HEK293 (cell line): ENCODE results near the gene TBCC.

Experiments
- BCL11A ChIP-seq: fragments of 450-650 bp; formaldehyde crosslinking; IDR thresholded peaks from 2 replicates; pipeline ENCODE4 v1.5.1; 2016; ENCODE audit warnings: low read depth, missing biosample characterization, missing genetic modification characterization
- GLIS2 ChIP-seq: fragments of 450-650 bp; formaldehyde crosslinking; IDR thresholded peaks from 2 replicates; pipeline ENCODE4 v1.5.1; 2016; ENCODE audit warnings: missing biosample characterization, missing genetic modification characterization
- IKZF3 ChIP-seq: fragments of 450-650 bp; IDR thresholded peaks from 2 replicates; pipeline ENCODE4 v1.5.0; 2018; ENCODE audit warnings: missing biosample characterization, mild to moderate bottlenecking, missing genetic modification characterization, moderate library complexity
- KLF9 ChIP-seq: fragments of 450-650 bp; formaldehyde crosslinking; IDR thresholded peaks from 2 replicates; pipeline ENCODE4 v1.5.1; 2016; ENCODE audit warnings: missing biosample characterization, missing genetic modification characterization, low read depth
- OSR2 ChIP-seq: fragments of 450-650 bp; formaldehyde crosslinking; IDR thresholded peaks from 2 replicates; pipeline ENCODE4 v1.5.1; 2016; ENCODE audit warnings: missing biosample characterization, missing genetic modification characterization
- SCRT1 ChIP-seq: fragments of 450-650 bp; formaldehyde crosslinking; IDR thresholded peaks from 2 replicates; pipeline ENCODE4 v1.5.1; 2016; ENCODE audit warnings: missing biosample characterization, missing genetic modification characterization, borderline replicate concordance
- ZFHX2 ChIP-seq: fragments of 450-650 bp; formaldehyde crosslinking; conservative IDR thresholded peaks from 2 replicates; pipeline ENCODE4 v1.5.1; 2016; ENCODE audit warnings: missing biosample characterization, missing genetic modification characterization
- ZFP3 ChIP-seq: fragments of 450-650 bp; formaldehyde crosslinking; IDR thresholded peaks from 2 replicates; pipeline ENCODE4 v1.5.1; 2016; ENCODE audit warnings: low read depth, missing biosample characterization, missing genetic modification characterization
- ZNF10 ChIP-seq: fragments of 450-650 bp; formaldehyde crosslinking; IDR thresholded peaks from 2 replicates; pipeline ENCODE4 v1.5.1; 2017; ENCODE audit warnings: missing biosample characterization, missing genetic modification characterization
- ZNF133 ChIP-seq: fragments of 450-650 bp; formaldehyde crosslinking; IDR thresholded peaks from 2 replicates; pipeline ENCODE4 v1.5.1; 2016; ENCODE audit warnings: missing biosample characterization, missing genetic modification characterization
- ZNF148 ChIP-seq: fragments of 450-650 bp; formaldehyde crosslinking; IDR thresholded peaks from 2 replicates; pipeline ENCODE4 v1.5.0; 2017; ENCODE audit warnings: missing biosample characterization, missing genetic modification characterization, borderline replicate concordance
- ZNF175 ChIP-seq: fragments of 450-650 bp; formaldehyde crosslinking; IDR thresholded peaks from 2 replicates; pipeline ENCODE4 v1.5.1; 2016; ENCODE audit warnings: missing biosample characterization, missing genetic modification characterization
- ZNF23 ChIP-seq: fragments of 450-650 bp; formaldehyde crosslinking; IDR thresholded peaks from 2 replicates; pipeline ENCODE4 v1.5.1; 2016; ENCODE audit warnings: missing biosample characterization, missing genetic modification characterization, borderline replicate concordance
- ZNF302 ChIP-seq: fragments of 450-650 bp; formaldehyde crosslinking; IDR thresholded peaks from 2 replicates; pipeline ENCODE4 v1.5.1; 2016; ENCODE audit warnings: missing biosample characterization, missing genetic modification characterization, low read depth
- ZNF626 ChIP-seq: fragments of 450-650 bp; sonication (Bioruptor Pico); formaldehyde crosslinking; IDR thresholded peaks from 2 replicates; pipeline ENCODE4 v1.5.1; 2018; ENCODE audit warnings: missing biosample characterization, missing genetic modification characterization, inconsistent platforms
- ZNF664 ChIP-seq: fragments of 450-650 bp; formaldehyde crosslinking; IDR thresholded peaks from 2 replicates; pipeline ENCODE4 v1.5.1; 2016; ENCODE audit warnings: missing biosample characterization, missing genetic modification characterization
- ZNF670 ChIP-seq: fragments of 450-650 bp; formaldehyde crosslinking; IDR thresholded peaks from 2 replicates; pipeline ENCODE4 v1.5.1; 2016; ENCODE audit warnings: missing biosample characterization, missing genetic modification characterization, low read depth
- ZNF707 ChIP-seq: fragments of 450-650 bp; formaldehyde crosslinking; IDR thresholded peaks from 2 replicates; pipeline ENCODE4 v1.5.1; 2016; ENCODE audit warnings: missing biosample characterization, missing genetic modification characterization
- ZNF768 ChIP-seq: fragments of 450-650 bp; formaldehyde crosslinking; IDR thresholded peaks from 2 replicates; pipeline ENCODE4 v1.5.1; 2018; ENCODE audit warnings: missing biosample characterization, mild to moderate bottlenecking, missing genetic modification characterization
- ZSCAN16 ChIP-seq: fragments of 450-650 bp; formaldehyde crosslinking; IDR thresholded peaks from 2 replicates; pipeline ENCODE4 v1.5.1; 2016; ENCODE audit warnings: missing biosample characterization, missing genetic modification characterization
- ZSCAN5A ChIP-seq: fragments of 450-650 bp; formaldehyde crosslinking; IDR thresholded peaks from 2 replicates; pipeline ENCODE4 v1.5.1; 2016; ENCODE audit warnings: missing biosample characterization, missing genetic modification characterization
- TF ChIP-seq, protein P1 (sequence below): fragments of 450-650 bp; formaldehyde crosslinking; IDR thresholded peaks from 2 replicates; pipeline ENCODE4 v1.5.1; 2016; ENCODE audit warnings: missing biosample characterization, missing genetic modification characterization
- TF ChIP-seq, protein P2 (sequence below): fragments of 450-650 bp; formaldehyde crosslinking; optimal IDR thresholded peaks from 2 replicates; pipeline ENCODE3; 2016; ENCODE audit warnings: missing biosample characterization, mild to moderate bottlenecking, missing genetic modification characterization
- TF ChIP-seq, protein P3 (sequence below): fragments of 450-650 bp; formaldehyde crosslinking; IDR thresholded peaks from 2 replicates; pipeline ENCODE4 v1.5.1; 2016; ENCODE audit warnings: missing biosample characterization, missing genetic modification characterization, borderline replicate concordance
- TF ChIP-seq, protein P4 (sequence below): fragments of 450-650 bp; formaldehyde crosslinking; IDR thresholded peaks from 2 replicates; pipeline ENCODE4 v1.5.1; 2017; ENCODE audit warnings: missing biosample characterization, missing genetic modification characterization
- TF ChIP-seq, protein P5 (sequence below): fragments of 450-650 bp; formaldehyde crosslinking; IDR thresholded peaks from 2 replicates; pipeline ENCODE4 v1.5.1; 2016; ENCODE audit warnings: missing biosample characterization, missing genetic modification characterization

Gene TBCC

DNA sequence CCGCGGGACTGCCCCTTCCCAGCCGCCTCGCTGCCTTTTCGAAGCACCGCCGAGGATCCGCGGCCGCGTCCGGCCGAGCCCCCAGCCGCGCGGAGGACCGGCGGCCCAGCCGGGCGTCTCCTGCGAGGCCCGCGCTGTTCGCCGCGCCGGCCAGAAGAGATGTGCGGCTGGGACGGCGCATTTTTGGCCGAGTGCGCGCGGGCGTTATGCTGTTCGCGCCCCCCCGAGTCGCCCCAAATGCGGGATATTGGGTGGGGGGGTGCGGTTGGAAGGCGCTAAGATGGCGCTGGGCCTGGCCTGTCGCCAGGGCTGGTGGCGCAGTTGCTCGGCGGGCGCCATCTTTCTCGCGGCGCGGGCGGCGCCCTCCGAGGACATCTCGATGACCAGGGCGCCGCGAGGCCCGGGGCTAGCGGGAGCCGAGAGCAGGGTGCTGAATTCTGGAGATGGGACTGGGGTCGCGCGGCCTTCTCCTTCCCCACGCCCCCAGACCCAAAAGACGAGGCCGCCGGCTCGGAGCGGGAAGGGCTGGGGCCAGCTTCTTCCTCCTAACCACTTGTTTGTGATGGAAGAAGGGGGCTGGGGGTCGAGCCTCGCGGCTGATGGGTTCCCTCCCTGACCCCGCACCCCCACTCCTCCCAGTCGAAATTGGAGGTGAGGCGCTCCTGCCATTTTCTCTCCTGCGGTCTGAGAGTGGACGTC lies 37.4 kb upstream of the TBCC start (continued):
- 0 out of 2 replicates have a peak, but pooled peaks have one; percentile 4 for TF ChIP-seq ZNF10 (tag by site-specific recombination)
- no peak for TF ChIP-seq ZSCAN16 (tag by site-specific recombination)
- no peak for TF ChIP-seq ZSCAN5A (tag by site-specific recombination)
- TF ChIP-seq SCRT1 (tag by site-specific recombination) = no peak
- TF ChIP-seq, protein P1, sequence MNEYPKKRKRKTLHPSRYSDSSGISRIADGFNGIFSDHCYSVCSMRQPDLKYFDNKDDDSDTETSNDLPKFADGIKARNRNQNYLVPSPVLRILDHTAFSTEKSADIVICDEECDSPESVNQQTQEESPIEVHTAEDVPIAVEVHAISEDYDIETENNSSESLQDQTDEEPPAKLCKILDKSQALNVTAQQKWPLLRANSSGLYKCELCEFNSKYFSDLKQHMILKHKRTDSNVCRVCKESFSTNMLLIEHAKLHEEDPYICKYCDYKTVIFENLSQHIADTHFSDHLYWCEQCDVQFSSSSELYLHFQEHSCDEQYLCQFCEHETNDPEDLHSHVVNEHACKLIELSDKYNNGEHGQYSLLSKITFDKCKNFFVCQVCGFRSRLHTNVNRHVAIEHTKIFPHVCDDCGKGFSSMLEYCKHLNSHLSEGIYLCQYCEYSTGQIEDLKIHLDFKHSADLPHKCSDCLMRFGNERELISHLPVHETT (tag by site-specific recombination) = peak; percentile 42; the same call in 1 of the 2 replicates
- no peak for TF ChIP-seq OSR2 (tag by site-specific recombination)
- no peak for TF ChIP-seq ZFP3 (tag by site-specific recombination)
- TF ChIP-seq, protein P2, sequence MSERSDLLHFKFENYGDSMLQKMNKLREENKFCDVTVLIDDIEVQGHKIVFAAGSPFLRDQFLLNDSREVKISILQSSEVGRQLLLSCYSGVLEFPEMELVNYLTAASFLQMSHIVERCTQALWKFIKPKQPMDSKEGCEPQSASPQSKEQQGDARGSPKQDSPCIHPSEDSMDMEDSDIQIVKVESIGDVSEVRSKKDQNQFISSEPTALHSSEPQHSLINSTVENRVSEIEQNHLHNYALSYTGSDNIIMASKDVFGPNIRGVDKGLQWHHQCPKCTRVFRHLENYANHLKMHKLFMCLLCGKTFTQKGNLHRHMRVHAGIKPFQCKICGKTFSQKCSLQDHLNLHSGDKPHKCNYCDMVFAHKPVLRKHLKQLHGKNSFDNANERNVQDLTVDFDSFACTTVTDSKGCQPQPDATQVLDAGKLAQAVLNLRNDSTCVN (tag by site-specific recombination) = peak; percentile 79
- TF ChIP-seq, protein P3, sequence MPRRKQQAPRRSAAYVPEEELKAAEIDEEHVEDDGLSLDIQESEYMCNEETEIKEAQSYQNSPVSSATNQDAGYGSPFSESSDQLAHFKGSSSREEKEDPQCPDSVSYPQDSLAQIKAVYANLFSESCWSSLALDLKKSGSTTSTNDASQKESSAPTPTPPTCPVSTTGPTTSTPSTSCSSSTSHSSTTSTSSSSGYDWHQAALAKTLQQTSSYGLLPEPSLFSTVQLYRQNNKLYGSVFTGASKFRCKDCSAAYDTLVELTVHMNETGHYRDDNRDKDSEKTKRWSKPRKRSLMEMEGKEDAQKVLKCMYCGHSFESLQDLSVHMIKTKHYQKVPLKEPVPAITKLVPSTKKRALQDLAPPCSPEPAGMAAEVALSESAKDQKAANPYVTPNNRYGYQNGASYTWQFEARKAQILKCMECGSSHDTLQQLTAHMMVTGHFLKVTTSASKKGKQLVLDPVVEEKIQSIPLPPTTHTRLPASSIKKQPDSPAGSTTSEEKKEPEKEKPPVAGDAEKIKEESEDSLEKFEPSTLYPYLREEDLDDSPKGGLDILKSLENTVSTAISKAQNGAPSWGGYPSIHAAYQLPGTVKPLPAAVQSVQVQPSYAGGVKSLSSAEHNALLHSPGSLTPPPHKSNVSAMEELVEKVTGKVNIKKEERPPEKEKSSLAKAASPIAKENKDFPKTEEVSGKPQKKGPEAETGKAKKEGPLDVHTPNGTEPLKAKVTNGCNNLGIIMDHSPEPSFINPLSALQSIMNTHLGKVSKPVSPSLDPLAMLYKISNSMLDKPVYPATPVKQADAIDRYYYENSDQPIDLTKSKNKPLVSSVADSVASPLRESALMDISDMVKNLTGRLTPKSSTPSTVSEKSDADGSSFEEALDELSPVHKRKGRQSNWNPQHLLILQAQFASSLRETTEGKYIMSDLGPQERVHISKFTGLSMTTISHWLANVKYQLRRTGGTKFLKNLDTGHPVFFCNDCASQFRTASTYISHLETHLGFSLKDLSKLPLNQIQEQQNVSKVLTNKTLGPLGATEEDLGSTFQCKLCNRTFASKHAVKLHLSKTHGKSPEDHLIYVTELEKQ (tag by site-specific recombination) = no peak
- peak; percentile 56 for TF ChIP-seq KLF9 (tag by site-specific recombination)
- TF ChIP-seq ZNF768 (tag by site-specific recombination) = no peak
- no peak for TF ChIP-seq ZNF133 (tag by site-specific recombination)
- TF ChIP-seq ZNF302 (tag by site-specific recombination) = no peak
- no peak for TF ChIP-seq ZNF707 (tag by site-specific recombination)
- no peak for TF ChIP-seq ZNF670
- no peak for TF ChIP-seq ZNF664 (tag by site-specific recombination)
- no peak for TF ChIP-seq ZNF23 (tag by site-specific recombination)
- TF ChIP-seq, protein P4, sequence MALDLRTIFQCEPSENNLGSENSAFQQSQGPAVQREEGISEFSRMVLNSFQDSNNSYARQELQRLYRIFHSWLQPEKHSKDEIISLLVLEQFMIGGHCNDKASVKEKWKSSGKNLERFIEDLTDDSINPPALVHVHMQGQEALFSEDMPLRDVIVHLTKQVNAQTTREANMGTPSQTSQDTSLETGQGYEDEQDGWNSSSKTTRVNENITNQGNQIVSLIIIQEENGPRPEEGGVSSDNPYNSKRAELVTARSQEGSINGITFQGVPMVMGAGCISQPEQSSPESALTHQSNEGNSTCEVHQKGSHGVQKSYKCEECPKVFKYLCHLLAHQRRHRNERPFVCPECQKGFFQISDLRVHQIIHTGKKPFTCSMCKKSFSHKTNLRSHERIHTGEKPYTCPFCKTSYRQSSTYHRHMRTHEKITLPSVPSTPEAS (tag by site-specific recombination) = no peak; the same call in 1 of the 2 replicates
- TF ChIP-seq GLIS2 = peak; percentile 25; the same call in 1 of the 2 replicates
- TF ChIP-seq IKZF3 = no peak; the same call in 1 of the 2 replicates
- no peak for TF ChIP-seq ZNF148
- TF ChIP-seq ZNF626 = 0 out of 2 replicates have a peak, but pooled peaks have one; percentile 35
- TF ChIP-seq, protein P5, sequence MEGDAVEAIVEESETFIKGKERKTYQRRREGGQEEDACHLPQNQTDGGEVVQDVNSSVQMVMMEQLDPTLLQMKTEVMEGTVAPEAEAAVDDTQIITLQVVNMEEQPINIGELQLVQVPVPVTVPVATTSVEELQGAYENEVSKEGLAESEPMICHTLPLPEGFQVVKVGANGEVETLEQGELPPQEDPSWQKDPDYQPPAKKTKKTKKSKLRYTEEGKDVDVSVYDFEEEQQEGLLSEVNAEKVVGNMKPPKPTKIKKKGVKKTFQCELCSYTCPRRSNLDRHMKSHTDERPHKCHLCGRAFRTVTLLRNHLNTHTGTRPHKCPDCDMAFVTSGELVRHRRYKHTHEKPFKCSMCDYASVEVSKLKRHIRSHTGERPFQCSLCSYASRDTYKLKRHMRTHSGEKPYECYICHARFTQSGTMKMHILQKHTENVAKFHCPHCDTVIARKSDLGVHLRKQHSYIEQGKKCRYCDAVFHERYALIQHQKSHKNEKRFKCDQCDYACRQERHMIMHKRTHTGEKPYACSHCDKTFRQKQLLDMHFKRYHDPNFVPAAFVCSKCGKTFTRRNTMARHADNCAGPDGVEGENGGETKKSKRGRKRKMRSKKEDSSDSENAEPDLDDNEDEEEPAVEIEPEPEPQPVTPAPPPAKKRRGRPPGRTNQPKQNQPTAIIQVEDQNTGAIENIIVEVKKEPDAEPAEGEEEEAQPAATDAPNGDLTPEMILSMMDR (tag by site-specific recombination) = peak; percentile 58; the same call in 1 of the 2 replicates
- peak; percentile 44; the same call in 1 of the 2 replicates for TF ChIP-seq ZFHX2 (tag by site-specific recombination)
- TF ChIP-seq ZNF175 = no peak
- no peak for TF ChIP-seq BCL11A (tag by site-specific recombination)
